Fibroblast of skin of left biceps (primary cell): ENCODE data around the gene PCDHGC5.

Source experiments
- DNase-seq, 2 experiments: peaks; one replicate each; pipeline ENCODE4 v3.0.0-alpha.2; 2013; ENCODE audit warnings: low read depth in 2 of 2

PCDHGC5 gene

DNA sequence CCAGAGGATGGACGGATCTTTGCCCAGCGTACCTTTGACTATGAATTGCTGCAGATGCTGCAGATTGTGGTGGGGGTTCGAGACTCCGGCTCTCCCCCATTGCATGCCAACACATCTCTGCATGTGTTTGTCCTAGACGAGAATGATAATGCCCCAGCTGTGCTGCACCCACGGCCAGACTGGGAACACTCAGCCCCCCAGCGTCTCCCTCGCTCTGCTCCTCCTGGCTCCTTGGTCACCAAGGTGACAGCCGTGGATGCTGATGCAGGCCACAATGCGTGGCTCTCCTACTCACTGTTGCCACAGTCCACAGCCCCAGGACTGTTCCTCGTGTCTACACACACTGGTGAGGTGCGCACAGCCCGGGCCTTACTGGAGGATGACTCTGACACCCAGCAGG lies 1.9 kb downstream of the PCDHGC5 start:
- DNase-seq = no peak

DNA sequence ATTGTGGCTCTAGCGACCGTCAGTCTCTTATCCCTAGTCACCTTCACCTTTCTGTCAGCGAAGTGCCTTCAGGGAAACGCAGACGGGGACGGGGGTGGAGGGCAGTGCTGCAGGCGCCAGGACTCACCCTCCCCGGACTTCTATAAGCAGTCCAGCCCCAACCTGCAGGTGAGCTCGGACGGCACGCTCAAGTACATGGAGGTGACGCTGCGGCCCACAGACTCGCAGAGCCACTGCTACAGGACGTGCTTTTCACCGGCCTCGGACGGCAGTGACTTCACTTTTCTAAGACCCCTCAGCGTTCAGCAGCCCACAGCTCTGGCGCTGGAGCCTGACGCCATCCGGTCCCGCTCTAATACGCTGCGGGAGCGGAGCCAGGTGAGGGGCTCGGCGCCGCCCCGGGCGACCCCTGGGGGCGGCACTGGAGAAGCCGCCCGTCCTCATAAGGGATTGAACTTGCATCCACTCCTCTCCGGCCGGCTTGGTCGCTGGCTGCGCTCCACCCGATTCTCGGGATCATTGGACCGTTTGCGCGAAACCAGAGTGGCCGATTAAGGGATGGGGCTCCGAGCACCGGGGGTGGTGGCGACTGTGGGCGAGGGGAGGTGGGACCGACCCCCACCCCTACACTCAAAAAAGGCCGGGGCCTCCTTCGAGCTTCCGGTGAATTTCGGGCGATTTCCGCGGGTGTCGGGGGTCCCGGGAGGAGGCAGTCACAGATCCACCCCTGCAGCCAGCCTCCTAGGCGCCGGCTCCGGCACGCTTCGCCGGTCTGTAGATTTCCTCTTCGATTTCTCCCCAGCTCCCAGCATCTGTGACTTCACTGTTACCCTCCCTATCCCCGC lies 2.7 kb downstream of the PCDHGC5 start:
- no peak for DNase-seq

DNA sequence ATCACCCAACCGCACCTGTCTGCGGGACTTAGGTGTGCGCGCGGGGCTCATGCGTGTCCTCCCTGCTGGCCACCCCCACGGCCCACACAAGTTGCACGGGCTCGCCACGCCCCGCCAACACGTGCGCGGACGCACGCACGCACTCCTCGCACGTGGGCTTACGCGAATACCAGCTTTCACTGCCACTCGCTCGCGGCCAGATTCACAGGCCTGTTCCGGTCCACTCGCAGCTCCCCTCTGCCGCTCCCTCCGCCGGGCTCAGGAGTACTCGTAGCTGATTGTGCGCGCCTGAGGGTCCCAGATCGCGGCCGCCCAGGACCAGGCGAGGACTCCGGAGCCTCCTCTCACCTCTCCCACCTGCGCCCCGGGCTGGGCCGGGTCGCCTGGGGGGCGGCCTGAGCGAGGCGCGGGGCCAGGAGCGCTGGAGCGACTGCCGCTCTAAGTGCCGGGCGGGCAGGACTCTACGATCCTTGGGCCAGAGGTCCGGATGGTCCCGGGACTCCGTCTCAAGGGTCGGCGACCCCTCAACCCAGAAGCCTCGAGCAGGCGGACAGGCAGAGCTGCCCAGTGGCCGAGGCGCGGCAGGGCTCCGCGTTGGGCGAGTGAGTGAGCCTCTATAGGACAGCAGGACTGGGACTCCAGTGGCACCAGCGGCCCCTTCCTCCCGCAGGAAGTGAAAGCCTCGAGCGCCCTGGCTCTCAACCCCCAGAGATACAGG lies 3.4 kb downstream of the PCDHGC5 start:
- DNase-seq = no peak

DNA sequence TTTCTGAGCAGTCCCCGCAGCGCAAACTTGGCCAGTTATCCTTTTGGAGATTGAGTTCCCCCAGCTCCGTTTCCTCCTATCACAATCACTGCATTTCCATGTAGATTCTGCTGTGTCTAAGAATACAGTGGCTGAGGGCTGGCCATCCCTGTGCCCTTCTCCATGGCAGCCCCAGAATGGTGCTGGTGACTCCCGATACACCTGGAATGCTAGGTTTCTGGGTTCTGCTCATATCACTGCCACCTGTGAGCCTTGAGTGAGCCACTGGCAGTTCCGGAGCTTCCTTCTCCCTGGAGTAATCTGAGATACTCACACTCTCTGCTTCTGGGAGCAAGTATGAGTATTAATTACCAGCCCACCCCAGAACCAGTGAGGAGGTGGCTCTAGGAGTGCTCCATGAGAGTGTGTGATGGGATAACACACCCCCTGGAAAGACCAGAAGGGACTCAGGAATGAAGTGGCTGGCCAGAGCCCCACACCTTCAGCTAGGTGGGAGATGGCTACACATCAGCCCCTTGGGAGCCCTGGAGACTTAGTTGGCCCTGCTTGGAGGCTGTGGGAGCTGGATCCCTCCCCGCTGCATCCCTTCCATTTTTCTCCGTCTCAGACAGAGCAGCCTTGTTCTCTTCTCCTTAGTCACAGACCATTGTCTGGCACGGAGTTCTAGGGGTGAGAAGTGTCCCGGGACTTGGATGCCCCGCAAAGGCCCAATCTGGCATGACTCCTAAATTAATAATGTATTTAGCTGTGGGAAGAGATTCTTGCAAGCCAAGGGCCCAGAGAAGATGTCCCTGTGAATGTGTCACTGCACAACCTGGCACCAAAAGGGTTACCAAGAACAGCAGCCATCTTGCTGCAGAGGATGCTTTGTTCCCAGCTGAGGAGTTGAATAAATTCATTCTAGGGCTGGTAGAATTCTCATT lies 4.9 kb downstream of the PCDHGC5 start:
- DNase-seq = no peak

DNA sequence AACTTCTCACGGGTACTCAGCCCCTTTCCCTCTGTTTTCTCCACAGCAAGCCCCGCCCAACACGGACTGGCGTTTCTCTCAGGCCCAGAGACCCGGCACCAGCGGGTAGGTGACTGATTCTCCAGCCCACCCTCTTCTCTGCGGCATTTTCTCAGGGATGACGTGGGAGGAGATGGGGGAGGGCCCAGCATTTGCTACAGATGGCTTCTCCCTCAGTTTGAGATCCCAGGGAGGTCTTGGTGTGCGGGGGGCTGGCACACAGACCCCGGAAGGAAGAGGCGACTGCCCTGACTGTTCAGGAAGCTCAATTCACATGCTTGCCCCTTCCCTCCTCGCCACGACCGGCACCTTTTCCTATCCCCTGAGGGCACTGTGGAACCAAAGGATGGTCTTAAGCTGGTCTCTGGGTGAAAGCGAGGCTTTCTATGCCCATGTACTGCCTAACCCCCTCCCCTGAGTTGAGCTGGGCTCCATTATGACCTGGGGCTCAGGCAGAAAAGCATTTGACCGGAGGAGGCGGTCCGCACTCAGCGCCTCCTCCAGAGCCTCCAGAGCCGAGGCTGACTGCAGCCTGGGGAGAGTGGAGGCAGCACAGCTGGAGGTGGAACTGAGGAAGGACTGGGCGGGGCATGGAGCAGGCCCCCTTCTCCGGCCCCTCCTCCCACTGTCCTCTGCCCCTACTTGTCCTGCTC lies 6.0 kb downstream of the PCDHGC5 start:
- no peak for DNase-seq

DNA sequence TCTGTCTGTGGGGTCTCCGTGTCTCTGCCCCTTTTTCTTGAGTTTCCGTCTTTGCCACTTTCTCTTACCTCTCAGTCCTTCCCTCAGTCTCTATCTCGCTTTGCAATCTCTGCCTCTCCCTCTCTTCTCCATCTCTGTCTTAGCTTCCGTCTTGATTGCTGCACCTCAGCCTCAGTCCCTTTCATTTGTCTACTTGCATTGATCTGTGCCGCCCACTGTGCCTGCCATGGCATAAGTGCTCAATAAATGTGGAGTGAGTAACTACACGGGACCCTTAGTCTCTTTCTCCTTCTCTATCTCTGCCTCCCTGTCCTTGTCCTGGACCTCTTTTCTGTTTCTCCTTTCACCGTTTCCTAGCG lies 6.6 kb downstream of the PCDHGC5 start:
- DNase-seq = no peak

DNA sequence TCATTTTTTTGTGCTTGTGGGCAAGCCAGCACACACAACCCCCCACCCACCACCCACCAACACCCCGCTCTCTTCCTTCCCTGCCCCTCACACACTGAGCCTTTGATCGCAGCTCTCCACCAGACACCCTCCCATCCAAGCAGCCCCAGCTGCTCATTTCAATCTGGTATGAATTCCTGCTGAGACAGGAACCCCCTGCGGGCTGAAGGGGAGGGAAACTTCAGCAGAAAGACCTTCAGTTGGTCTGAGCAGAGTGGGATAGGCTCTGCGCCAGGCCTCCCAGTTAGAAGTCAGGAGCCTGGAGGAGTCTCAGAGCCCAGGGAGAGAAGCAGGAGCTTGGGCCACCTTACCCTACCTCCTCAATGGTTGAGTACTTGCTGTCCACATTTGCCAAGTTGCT lies 7.2 kb downstream of the PCDHGC5 start:
- DNase-seq = peak; percentile 76 to 77

DNA sequence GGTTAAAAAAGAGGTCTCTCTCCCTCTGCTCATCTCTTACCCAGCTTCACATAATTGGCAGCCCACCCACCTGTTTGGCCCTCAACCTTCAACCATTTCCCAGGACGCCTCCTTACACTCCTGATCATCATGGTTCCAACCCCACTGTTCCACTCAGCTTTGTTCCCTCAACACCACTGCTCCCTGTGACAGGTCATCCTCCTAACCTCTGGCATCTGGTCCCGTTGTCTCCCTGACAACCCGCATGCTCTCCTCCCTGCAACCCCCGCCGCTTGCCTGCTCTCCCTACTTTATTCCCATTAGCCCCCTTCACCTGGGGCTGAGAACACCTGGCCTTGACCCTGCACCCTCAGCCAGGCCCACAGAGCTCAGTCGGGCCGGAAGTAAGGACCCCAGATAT lies 12.9 kb downstream of the PCDHGC5 start:
- DNase-seq = no peak

DNA sequence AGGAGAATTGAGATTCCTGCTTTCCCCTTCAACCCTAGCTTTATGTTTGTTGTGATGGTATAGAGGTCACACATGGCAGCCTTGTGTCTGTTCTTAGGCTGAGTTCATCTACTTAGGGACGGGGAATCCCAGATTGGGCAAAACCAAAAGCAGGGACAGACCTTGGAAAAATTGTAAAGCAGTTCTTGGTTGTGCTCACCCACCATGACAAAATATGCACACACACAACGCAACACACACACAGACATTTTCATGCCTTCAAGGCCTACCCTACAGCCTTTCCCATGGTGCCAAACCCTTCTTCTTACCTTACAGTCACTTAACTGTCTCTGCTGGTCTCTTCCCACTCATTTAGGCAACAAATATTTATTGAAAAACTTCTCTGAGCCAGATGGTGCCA lies 14.8 kb downstream of the PCDHGC5 start:
- no peak for DNase-seq

DNA sequence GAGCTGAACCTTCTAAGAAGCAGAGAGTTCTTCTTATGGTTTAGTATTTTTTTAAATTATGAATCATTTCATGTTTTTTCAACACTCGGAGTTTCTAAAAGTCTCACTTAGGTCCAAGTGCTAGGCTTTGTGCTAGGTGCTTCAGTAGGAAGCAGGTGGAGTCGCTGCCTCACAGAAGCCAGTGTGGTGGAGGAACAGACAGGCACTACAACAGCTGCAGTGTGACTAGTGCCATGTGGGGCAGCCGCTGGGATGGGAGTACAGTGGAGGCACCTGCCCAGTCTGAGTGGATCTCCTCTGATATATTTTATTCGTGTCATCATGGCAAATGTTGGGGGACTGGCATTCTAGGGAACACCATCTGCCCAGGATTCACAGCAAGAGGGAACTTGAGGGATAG lies 15.3 kb downstream of the PCDHGC5 start:
- DNase-seq = no peak

DNA sequence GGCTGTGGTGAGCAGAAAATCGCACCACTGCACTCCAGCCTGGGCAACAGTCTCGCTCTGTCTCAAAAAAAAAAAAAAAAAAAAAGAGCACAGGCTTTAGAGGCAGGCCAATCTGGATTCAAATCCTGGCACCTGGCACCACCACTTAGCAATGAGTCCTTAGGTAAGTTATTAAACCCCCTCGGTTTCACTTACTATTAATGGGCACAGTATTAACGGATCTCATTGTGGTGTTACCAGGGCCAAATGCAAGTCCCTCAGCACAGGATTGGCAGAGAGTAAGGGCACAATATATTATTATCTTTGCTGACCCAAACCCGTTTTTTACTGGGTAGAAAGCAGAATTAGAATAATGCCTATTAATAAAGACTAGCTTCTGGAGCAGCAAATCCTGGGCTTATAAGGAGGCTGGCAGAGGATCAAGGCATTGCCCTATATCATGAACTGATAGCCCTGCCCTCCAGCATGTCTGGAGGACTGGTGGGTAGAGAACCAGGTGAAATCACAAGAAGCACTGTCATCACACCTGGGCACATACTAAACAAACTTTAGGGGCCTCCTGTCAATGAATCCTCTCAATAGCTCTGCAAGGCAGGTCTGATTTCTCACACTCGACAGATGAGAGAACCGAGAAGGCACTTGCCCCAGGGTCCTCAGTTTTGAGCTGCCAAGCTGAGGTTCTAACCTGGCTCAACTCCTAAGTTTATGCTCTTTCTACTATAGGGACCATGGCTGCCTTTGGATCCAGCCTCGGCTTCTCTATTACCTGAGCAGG lies 17.7 kb downstream of the PCDHGC5 start:
- no peak for DNase-seq

DNA sequence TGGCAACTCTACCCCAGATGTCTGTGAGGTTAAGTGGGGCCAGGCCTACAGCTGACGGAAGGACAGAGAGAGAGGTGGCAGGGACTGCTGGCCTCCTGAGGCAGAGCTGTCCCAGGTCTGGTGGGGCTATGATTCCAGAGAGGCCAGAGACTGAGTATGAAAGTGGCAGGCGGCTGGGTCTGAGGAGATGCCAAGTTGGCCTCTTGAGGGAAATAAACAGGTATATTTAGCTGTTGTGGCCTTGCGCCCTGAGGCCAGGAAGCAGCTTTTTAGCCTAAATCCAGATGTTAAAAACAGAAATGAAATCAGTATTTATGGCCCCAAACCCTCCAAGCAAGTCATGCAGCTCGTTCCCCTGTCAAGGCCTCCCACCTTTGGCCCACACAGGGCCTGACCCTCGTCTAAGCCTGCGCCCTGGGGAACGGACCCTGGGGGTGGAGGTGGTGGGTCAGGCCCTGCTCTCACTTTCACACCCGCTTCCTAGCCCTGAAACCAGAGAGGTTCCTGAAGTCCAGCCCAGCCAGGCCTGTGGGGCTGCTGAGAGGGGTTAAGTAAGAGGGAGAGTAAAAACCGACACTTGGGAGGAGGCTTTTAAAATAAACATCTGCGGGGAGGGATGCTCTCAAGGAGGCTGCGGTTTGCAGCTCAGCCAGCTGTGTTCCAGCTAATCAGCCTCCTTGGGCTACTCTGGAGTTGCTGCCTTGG lies 18.7 kb downstream of the PCDHGC5 start:
- DNase-seq = peak in 1 of 2 experiments; percentile 63

DNA sequence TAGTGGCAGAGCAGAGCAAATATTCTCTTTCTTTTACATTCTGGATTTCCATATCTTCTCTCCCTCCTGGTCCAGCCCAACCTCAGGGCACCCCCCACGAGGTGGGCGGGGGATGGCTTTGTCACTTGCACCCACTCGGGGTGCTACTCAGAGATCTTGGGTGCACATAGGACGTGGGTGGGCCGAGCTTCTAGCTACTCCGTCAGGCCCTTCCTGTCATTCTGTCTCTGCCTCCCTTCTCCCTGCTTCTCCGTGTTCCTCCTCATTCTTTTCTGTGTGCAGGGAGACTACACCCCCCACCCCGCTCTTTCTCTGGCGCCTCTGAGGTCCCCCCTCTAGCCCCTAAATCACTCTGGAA lies 19.5 kb downstream of the PCDHGC5 start:
- no peak for DNase-seq

DNA sequence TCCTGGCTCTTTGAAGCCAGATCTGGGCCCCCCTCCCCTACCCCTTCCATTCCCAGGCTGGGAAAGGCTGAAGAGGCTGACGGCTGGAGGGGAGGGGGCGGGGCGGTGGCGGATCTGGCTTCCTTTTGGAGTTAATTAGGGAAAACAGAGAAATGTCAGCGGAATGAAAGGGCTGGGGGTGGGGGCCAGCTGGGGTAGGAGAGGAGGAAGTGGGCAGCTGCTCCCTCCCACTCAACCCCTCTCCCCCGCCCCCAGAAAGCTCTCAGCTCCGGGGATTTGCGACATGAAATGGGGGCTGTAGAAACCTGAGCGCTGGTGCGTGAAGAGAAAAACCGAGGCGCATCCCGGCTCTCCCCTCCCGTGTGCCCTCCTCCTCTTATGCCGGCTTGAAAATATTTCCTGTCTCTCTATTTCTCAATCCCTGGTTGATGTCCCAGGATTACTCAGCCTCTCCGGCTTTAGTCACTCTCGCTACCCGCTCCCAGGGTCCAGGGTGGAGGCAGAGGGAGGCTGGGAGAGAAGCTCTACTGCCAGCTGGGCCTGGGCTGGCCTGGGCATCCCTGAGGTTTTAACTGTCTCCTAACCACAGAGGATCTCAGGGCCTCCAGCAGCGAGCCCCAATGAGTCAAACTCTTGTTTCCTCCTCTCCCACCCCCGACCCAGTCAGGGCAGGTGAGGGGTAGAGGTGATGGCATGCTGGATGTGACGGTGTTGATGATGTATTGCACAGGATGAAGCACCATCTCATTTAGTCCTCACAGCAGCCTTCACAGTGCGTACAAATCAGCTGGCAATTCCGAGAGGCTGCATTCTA lies 20.1 kb downstream of the PCDHGC5 start:
- peak; percentile 97 for DNase-seq

DNA sequence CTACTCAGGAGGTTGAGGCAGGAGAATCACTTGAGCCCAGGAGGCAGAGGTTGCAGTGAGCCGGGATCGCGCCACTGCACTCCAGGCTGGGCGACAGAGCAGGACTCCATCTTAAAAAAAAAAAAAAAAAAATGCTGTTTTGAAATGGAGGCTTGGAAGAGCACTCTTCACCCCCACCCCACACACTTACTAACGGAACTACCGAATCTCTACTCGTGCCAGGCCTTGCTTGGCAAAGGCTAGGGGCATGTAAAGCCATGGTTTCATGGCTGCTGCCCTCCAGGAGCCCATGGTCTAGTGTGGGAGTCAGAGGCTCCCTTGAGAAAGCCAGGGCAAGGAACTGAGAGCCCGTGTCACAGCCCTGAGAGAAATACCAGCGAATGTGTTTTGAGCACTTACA lies 21.3 kb downstream of the PCDHGC5 start:
- DNase-seq = no peak

DNA sequence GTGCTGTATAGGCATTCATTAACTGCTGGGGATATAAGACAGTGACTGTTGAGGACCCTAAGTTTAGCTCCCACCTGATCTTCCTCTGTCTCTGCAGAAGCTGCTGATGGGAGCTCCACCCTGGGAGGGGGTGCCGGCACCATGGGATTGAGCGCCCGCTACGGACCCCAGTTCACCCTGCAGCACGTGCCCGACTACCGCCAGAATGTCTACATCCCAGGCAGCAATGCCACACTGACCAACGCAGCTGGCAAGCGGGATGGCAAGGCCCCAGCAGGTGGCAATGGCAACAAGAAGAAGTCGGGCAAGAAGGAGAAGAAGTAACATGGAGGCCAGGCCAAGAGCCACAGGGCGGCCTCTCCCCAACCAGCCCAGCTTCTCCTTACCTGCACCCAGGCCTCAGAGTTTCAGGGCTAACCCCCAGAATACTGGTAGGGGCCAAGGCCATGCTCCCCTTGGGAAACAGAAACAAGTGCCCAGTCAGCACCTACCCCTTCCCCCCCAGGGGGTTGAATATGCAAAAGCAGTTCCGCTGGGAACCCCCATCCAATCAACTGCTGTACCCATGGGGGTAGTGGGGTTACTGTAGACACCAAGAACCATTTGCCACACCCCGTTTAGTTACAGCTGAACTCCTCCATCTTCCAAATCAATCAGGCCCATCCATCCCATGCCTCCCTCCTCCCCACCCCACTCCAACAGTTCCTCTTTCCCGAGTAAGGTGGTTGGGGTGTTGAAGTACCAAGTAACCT lies 22.1 kb downstream of the PCDHGC5 start:
- no peak for DNase-seq

DNA sequence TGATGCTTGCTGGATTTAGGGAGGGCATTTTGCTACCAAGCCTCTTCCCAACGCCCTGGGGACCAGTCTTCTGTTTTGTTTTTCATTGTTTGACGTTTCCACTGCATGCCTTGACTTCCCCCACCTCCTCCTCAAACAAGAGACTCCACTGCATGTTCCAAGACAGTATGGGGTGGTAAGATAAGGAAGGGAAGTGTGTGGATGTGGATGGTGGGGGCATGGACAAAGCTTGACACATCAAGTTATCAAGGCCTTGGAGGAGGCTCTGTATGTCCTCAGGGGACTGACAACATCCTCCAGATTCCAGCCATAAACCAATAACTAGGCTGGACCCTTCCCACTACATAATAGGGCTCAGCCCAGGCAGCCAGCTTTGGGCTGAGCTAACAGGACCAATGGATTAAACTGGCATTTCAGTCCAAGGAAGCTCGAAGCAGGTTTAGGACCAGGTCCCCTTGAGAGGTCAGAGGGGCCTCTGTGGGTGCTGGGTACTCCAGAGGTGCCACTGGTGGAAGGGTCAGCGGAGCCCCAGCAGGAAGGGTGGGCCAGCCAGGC lies 23.0 kb downstream of the PCDHGC5 start:
- no peak for DNase-seq

DNA sequence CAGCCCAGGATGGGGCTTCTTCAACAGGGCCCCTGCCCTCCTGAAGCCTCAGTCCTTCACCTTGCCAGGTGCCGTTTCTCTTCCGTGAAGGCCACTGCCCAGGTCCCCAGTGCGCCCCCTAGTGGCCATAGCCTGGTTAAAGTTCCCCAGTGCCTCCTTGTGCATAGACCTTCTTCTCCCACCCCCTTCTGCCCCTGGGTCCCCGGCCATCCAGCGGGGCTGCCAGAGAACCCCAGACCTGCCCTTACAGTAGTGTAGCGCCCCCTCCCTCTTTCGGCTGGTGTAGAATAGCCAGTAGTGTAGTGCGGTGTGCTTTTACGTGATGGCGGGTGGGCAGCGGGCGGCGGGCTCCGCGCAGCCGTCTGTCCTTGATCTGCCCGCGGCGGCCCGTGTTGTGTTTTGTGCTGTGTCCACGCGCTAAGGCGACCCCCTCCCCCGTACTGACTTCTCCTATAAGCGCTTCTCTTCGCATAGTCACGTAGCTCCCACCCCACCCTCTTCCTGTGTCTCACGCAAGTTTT lies 23.6 kb downstream of the PCDHGC5 start:
- no peak for DNase-seq
